Skin of body (tissue), 2 donors: Measurements from ENCODE around the gene RAPGEFL1. TPM values are rescaled to one million over a fixed set of nuclear protein-coding genes. Genes with fewer than 3 reads are reported as not detected.
"Not testable (repeated sequence)": the region's sequence is repeated elsewhere in the genome, so short reads cannot be mapped to it uniquely, and the experiment has no call there.

Experiments used
- DNase-seq: peaks from one replicate; lab custom pipeline; 2025; lab: John Stamatoyannopoulos, UW
- total RNA-seq: library from RNA; depleted of rRNA; stranded (reverse); fragments of >200 nt; gene quantifications from one replicate; pipeline ENCODE4 v1.2.3, GENCODE V29; 2014

Gene RAPGEFL1
- total RNA-seq, 1 donor from 2014 or later, result 27.8 TPM

DNA sequence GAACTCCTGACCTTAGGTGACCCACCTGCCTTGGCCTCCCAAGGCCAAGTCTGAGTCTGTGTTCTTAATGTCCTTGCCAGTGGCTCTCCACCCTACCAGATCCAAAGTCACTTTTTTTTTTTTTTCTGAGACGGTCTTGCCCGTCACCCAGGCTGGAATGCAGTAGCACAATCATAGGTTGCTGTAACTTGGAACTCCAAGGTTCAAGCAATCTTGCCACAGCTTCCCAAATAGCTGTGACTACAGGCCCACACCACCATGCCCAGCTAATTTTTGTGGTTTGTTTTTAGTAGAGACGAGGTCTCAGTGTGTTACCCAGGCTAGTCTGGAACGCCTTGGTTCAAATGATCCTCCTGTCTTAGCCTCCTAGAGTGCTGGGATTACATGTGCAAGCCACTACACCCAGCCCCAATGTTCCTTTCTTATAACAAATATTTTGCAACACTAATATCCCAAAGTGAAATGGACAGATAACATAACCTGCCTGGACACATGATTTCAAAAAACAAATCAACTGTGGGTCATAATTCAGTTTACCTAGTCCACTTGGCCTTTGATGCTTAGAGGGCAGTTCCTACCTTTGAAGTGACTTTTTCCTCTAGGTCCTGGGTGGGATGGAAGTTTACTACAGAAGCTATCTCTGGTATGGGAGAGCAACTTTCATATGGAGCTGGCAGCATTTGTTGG, 4.0 kb upstream of the RAPGEFL1 start:
- no peak for DNase-seq

GRCh38 chr17:40173778-40174135, 3.5 kb upstream of the RAPGEFL1 start:
- no peak for DNase-seq

DNA sequence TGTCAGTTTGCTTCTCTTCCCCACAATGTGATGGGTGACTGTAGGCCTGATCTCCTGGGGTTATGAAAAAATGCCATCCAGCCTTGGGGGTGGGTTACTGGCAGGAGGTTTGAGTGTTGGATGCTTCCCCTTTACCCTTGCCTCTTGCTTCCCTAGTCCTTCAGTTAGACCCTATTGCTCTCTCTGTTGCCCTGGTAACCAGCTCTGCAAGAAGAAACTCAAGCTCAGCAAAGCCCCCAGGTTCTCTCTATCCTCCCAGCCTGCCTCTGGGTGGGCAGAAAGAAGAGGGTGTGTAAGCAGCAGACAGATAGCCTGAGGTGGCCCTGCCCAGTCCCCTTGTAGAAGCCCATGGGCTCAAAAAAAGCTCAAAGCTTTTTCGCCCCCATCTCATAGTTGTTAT, 2.8 kb upstream of the RAPGEFL1 start:
- DNase-seq, result no peak

DNA sequence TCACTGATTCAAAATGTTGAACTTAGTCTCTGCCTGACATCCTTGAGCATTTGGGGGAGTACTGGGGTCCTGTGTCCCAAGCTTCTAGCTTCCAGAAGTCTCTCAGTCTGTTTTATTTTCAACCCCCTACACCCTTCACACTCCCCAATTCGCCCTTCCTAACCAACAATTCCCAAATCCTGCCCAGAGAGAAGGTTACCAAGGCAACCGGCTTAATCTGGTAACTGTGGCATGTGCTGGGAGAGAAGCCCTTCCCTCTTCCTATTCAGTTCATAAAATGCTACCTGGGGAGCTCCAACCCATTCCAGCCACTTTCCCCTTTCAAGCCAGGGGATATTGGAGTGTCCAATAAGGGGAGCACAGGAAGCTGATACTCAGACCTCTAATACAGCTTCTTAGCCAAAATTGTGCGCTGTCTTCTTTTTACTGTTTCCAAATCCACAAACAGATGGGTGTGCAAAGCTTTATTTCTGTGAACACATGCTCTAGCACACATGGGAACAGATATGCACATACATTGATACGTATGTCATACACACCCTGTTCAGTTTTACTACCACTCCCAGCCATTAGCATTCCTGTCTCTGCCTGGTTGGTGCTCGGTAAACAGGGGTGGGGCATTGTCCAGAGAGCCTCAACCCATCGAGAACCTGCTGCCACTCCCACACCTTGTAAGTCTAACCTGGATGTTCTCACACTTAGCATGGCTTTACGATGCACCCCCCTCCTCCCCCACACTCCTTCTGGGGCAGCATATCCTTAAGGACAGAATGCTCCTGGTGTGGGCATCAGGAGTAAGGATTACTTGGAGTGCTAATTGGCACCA, 1.1 kb upstream of the RAPGEFL1 start:
- no peak for DNase-seq

DNA sequence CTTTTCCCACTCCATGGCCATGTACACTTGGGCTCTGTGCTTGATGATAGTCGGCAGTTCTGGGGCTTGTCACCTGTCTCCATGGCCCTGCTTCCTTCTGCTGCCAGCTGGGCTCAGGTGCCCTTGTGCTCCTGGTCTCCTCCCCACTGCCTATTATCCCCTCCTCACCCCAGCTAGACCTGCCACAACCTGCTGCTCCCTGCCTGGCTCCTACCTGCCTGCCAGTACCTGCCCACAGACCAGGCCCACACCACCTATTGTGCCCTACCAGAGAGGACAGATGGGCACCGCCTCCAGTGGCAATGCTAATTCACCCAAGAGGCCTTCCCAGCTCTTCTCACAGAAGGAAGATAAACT, 538 bp upstream of the RAPGEFL1 start:
- no peak for DNase-seq

DNA sequence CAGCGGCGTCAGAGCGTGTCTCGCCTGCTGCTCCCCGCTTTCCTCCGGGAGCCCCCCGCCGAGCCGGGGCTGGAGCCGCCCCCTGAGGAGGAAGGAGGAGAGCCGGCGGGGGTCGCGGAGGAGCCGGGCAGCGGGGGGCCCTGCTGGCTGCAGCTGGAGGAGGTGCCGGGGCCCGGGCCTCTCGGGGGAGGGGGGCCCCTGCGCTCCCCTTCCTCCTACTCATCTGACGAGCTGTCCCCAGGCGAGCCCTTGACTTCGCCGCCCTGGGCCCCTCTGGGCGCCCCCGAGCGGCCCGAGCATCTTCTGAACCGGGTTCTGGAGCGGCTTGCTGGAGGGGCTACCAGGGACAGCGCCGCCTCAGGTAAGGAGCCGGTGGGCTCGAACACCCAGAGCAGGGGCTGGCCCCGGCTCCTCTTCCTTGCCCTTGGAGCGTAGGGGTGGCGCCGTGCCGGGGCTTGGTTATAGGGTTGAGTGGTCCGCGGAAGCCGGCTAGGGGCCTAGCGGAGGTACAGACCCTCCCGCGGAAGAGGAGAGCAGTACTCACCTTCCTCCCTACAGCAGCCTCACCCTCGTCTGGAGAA, 841 bp downstream of the RAPGEFL1 start:
- no peak for DNase-seq

DNA sequence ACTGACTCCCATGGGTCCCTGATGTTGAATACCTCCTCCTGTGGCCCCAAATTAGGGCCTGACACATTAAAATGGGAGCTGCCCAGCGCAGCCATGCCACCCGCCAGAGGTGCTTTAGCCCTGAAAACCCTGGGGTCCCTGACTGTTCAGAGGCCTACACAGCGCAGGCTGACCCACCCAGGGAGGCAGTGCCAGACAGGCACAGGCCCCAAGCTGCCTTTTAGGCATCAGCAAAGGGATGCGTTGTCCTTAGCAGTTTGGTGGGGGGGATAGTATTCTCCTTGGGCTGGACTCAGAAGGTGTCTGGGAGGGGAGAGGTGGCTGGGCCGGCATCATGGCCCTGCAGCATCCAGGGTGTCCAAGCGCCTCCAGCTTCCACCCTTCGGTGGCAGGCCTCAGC, 1.4 kb downstream of the RAPGEFL1 start:
- DNase-seq, result no peak

- no peak for DNase-seq
These were observed 2.8 kb downstream of the RAPGEFL1 start for GRCh38 chr17:40179923-40180659.

GRCh38 chr17:40180694-40181093, 3.4 kb downstream of the RAPGEFL1 start:
- no peak for DNase-seq

DNA sequence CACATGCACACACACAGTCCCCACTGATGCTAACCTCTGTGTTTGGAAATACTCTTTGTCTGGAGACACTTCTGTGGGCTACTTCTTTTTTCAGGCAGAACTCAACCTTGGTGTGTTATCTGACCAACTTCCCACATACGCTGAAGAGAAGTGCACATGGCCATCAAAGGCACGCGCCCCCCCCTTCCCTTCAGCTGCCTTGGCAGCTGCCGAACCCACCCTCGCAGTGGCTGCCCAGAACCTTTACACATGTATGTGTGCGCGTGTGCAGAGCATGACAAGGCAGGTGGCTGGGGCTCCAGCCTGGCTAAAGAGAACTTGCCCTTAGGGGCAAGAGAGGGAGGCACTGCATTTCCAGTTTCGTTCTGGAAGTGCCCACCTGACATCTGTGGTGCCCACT, 3.9 kb downstream of the RAPGEFL1 start:
- DNase-seq, result no peak

DNA sequence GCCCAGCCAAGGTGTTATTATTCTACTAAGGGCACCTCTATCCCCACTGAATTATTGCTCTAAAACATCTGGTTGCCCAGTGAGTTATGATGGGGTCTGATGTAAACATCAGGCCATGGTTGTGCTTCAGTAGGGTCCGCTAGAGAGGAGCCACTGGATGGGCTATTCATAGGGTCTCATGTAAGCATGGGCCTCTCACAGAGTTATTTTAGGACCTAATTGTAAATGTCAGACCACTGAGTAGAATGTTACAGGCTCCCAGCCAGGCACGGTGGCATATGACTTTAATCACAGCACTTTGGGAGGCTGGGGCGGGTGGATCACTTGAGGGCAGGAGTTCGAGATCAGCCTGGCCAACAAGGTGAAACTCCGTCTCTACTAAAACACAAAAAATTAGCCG, 5.3 kb downstream of the RAPGEFL1 start:
- DNase-seq, result no peak

DNA sequence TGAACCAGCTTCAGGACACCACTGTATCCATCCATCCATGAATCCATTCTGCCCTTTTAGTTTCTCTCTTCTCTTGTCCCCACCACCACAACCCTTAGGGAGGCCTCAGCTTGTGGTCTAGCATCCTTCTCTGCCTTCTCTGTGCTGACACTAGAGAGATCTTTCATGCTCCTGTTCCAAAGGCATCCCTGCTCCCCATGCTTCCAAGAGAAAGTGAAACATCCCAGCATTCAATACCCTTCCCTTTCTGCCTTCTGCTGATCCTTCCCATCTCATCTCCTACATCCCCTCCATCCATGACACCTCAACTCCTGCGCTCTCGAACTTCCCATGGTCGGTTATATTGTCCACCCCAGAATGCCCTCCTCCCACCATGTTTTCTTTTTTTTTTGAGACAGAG, 10.0 kb downstream of the RAPGEFL1 start:
- no peak for DNase-seq

GRCh38 chr17:40188694-40189093, 11.4 kb downstream of the RAPGEFL1 start:
- no peak for DNase-seq

DNA sequence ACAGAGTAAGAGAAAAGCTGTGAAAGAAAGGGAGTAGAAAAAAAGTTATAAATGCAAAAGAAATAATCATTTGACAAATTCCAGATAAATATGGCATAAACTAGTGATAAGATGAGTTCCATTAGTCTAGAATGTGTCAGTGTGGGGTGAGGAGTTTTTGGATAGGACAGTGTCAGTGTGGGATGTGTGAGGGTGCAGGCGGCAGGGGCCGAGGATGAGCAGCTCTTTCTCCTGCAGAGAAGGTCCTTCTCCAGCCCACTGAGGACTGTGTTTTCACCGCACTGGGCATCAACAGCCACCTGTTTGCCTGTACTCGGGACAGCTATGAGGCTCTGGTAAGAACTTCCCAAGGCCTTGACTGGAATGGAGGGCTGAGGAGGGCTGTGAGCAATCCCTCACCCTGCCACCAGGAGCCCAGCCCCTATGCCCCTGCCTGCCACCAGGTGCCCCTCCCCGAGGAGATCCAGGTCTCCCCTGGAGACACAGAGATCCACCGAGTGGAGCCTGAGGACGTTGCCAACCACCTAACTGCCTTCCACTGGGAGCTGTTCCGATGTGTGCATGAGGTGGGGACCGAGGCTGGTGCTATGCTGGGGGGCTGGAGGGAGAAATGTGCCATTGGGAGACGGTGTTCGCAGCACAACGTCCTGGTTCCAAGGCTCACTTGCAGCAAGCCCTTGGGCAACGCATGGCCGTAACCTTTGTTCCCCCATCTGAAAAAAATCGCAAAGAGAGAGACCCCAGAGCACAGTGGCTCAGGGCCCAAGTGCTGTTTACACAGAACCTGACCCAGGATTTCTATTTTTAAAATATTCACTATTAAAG, 13.1 kb downstream of the RAPGEFL1 start:
- DNase-seq, result no peak

DNA sequence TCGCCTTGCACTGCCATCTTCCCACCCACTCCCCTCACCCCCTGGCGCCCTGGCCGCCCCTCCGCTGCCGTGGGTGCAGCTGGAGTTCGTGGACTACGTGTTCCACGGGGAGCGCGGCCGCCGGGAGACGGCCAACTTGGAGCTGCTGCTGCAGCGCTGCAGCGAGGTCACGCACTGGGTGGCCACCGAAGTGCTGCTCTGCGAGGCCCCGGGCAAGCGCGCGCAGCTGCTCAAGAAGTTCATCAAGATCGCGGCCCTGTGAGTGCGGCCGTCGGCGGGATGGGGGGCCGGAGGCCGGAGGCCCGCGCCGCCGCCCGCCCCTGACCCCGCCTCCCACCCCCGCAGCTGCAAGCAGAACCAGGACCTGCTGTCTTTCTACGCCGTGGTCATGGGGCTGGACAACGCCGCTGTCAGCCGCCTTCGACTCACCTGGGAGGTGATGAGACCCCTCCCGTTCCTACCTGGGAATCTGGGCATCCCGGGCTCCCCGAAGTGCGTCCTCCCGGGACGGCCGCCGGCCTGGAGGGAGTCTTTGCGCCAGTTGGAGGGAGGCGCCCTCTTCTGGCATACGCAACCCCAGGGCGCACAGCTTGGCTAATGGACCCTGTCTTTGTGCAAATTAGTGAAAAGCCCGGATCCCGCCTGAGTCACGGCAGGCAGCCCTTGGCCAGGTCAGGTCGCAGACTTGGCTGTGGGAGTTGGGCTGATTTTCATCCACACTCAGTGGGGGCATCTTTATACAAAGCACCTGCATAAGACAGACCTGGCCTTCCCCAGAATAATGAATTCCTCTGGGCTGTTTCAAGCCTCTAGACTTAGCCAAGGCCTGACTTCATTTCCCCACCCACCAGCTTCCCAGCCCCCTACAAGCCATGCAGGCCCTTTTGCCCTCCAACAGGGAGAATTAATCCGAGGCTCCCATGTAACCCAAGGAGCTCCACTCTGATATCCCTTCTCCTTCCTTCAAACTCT, 14.3 kb downstream of the RAPGEFL1 start:
- DNase-seq, result no peak

DNA sequence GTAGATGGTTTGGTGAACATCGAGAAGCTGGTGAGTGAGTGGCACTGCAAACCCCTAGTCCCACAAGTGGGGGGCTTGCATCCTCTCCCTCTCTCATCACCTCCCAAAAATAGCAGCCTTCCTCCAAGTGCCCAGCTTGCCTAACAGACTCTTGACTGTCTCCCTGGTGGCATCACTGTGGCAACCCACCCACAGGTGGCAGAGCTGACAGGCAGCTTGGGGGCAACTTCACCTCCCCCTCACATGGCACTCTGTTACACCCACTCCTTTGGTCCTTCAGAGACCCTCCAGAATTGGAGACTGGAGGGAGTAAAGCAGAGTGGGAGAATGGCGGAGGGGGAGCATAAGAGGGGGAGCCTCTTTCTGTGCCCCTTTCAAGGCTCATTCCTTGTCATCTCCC, 15.7 kb downstream of the RAPGEFL1 start:
- no peak for DNase-seq

- no peak for DNase-seq
These were observed 17.6 kb downstream of the RAPGEFL1 start for GRCh38 chr17:40194821-40195220.

DNA sequence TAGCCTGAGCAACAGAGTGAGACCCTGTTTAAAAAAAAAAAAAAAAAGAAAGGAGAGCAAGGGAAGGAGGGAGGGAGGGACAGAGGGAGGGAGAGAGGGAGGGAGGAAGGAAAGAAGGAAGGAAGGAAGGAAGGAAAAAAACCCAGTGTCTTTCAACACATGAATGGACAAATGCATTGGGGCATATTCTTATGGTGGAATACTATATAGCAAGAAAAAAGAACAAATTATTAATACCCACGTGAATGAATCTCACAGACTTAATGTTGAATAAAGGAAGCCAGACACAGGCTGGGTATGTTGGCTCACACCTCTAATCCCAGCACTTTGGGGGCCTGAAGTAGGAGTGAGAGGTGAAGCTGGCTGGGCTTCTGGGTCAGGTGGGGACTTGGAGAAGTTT, 20.3 kb downstream of the RAPGEFL1 start:
- DNase-seq, result no peak

DNA sequence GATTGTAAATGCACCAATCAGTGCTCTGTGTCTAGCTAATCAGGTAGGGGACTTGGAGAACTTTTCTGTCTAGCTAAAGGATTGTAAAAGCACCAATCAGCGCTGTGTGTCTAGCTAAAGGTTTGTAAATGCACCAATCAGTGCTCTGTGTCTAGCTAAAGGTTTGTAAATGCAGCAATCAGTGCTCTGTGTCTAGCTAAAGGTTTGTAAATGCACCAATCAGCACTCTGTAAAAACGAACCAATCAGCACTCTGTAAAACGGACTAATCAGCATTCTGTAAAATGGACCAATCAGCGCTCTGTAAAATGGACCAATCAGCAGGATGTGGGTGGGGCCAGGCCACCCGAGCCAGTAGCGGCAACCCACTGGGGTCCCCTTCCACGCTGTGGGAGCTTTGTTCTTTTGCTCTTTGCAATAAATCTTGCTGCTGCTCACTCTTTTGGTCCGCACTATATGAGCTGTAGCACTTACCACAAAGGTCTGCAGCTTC, 20.7 kb downstream of the RAPGEFL1 start:
- DNase-seq, result not testable (repeated sequence)

DNA sequence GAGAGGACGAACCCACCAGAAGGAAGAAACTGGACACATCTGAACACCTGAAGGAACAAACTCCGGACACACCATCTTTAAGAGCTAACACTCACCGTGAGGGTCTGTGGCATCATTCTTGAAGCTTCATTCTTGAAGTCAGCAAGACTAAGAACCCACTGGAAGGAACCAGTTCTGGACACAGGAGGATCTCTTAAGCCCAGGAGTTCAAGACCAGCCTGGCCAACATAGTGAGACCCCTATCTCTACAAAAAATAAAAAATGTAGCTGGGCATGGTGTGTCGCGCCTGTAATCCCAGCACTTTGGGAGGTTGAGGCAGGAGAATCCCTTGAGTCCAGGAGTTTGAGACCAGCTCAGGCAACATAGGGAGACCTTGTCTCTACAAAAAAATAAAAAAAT, 21.3 kb downstream of the RAPGEFL1 start:
- no peak for DNase-seq
